ENCODE measurements around the gene TMEM200A. TPM values are rescaled to one million over a fixed set of nuclear protein-coding genes. Genes with fewer than 3 reads are reported as not detected.
"Not testable (repeated sequence)": the region's sequence is repeated elsewhere in the genome, so short reads cannot be mapped to it uniquely, and the experiment has no call there.

The TMEM200A gene
- total and polyA plus RNA-seq, 4 experiments from 2014 or later = 1.1 to 4.8 (median 1.9) TPM

DNA sequence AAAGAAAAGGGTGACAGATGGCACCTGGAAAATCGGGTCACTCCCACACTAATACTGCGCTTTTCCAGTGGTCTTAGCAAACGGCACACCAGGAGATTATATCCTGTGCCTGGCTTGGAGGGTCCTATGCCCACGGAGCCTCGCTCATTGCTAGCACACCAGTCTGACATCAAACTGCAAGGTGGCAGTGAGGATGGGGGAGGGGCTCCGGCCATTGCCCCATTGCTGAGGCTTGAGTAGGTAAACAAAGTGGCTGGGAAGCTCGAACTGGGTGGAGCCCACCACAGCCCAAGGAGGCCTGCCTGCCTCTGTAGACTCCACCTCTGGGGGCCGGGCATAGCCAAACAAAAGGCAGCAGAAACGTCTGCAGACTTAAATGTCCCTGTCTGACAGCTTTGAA, 19.5 kb upstream of the TMEM200A start:
- H3K27ac Mint-ChIP-seq; H3K4me1 ChIP-seq (ENCODE audit: insufficient read depth, low read length); H3K4me3 Mint-ChIP-seq; H3K4me1 Mint-ChIP-seq; POLR2A ChIA-PET (ENCODE audit: partially characterized antibody); DNase-seq; intact Hi-C loops (cut with micrococcal nuclease); H3K27ac ChIP-seq (ENCODE audit: low read depth, low read length); H3K27me3 ChIP-seq (ENCODE audit: insufficient read depth, low read length); H3K36me3 Mint-ChIP-seq; H3K36me3 ChIP-seq (ENCODE audit: insufficient read depth, low read length); H3K27me3 Mint-ChIP-seq; CTCF ChIA-PET (ENCODE audit: partially characterized antibody); H3K4me3 ChIP-seq (ENCODE audit: low read length in 2 of 2); H3K9me3 ChIP-seq (ENCODE audit: control insufficient read depth in 1 of 2, low read length in 2 of 2): not testable (repeated sequence)
- H3K9me3 Mint-ChIP-seq = peaks cover 0 to 12% (median 0%) of the 10 kb centered on the region in 8 donors

DNA sequence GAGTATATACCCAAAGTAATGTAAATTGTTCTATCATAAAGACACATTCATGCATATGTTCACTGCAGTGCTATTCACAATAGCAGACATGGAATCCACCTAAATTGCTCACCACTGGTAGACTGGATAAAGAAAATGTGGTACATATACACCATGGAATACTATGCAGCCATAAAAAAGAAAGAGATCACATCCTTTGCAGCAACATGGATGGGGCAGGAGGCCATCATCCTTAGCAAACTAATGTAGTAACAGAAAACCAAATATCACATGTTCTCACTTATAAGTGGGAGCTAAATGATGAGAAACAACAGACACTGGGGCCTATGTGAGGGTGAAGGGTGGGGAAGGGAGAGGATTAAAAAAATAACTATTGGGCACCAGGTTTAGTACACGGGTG, 11.5 kb upstream of the TMEM200A start:
- intact Hi-C loops (cut with micrococcal nuclease) = no loop called here
- Histone ChIP-seq H3K27me3 (ENCODE audit: insufficient read depth, low read length) (no peaks in the 10 kb centered on the region), H3K4me3 (ENCODE audit: low read length in 2 of 2) (no peak overlapping the region), H3K4me1 (ENCODE audit: insufficient read depth, low read length) (no peaks in the 10 kb centered on the region), H3K9me3 (ENCODE audit: control insufficient read depth in 1 of 2, low read length in 2 of 2) (no peaks in the 10 kb centered on the region), H3K36me3 (ENCODE audit: insufficient read depth, low read length) (no peaks in the 10 kb centered on the region), H3K27ac (ENCODE audit: low read depth, low read length) (no peak overlapping the region)
- Mint-ChIP-seq H3K4me3 (no peak overlapping the region), H3K27me3 (no peaks in the 10 kb centered on the region), H3K9me3 (peaks cover 0 to 6% (median 0%) of the 10 kb centered on the region in 8 donors), H3K36me3 (peaks cover 0 to 1% of the 10 kb centered on the region in 2 donors), H3K4me1 (peaks cover 0 to 2% (median 0%) of the 10 kb centered on the region in 4 donors), H3K27ac (no peak overlapping the region)
- POLR2A ChIA-PET (ENCODE audit: partially characterized antibody) = no interaction called here
- CTCF ChIA-PET (ENCODE audit: partially characterized antibody) = no interaction called here
- no peak for DNase-seq

DNA sequence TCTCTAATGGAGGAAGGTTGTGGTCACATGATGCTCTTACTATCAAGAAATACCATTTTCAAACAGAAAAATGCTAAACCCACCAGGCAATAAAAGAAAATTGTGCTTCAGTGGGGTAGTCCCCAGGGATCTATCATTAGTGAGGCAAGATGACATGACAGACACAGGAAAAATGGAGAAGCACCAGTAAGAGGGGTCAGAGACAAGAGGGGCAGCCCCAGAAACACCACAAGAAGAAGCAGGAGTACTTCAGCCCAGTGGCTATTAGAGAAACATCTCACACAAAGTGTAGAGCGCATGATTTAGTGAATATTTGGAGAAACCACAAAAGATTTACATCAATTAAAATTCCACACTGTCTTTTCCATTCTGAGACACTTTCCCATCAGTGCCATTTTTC, 10.2 kb upstream of the TMEM200A start:
- ChIA-PET CTCF (ENCODE audit: partially characterized antibody) (no interaction called here), POLR2A (ENCODE audit: partially characterized antibody) (no interaction called here)
- no peak for DNase-seq
- H3K4me1 Mint-ChIP-seq = peaks cover 0 to 2% (median 0%) of the 10 kb centered on the region in 4 donors
- intact Hi-C loops (cut with micrococcal nuclease) = no loop called here
- no peaks in the 10 kb centered on the region for H3K36me3 ChIP-seq (ENCODE audit: insufficient read depth, low read length)
- no peak overlapping the region for H3K27ac Mint-ChIP-seq
- no peaks in the 10 kb centered on the region for H3K27me3 Mint-ChIP-seq
- no peak overlapping the region for H3K4me3 ChIP-seq (ENCODE audit: low read length in 2 of 2)
- peaks cover 0 to 1% of the 10 kb centered on the region in 2 donors for H3K36me3 Mint-ChIP-seq
- H3K9me3 ChIP-seq (ENCODE audit: control insufficient read depth in 1 of 2, low read length in 2 of 2) = no peaks in the 10 kb centered on the region
- no peaks in the 10 kb centered on the region for H3K27me3 ChIP-seq (ENCODE audit: insufficient read depth, low read length)
- no peak overlapping the region for H3K4me3 Mint-ChIP-seq
- peaks cover 0 to 9% (median 6%) of the 10 kb centered on the region in 8 donors for H3K9me3 Mint-ChIP-seq
- no peak overlapping the region for H3K27ac ChIP-seq (ENCODE audit: low read depth, low read length)
- H3K4me1 ChIP-seq (ENCODE audit: insufficient read depth, low read length) = no peaks in the 10 kb centered on the region

DNA sequence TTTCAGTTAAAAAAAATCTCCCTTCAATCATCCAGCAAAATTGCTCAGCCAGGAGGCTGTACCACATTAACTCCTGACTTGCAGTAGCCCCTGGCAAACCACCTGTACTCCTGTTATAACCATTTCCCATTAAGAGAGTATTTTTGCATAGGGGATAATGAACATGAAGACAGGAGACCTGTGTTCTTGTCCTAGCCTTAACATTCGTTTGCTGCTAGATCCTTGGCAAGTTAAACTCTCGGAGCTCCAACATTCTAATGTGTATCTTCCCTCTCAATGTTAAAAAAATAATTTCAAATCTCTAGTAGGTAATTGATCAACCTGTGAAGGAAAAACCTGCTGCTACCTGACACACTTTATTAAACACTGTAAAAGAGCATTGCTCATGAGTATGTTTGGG, 8.4 kb upstream of the TMEM200A start:
- Histone ChIP-seq H3K4me1 (ENCODE audit: insufficient read depth, low read length) (no peaks in the 10 kb centered on the region), H3K27ac (ENCODE audit: low read depth, low read length) (no peak overlapping the region), H3K9me3 (ENCODE audit: control insufficient read depth in 1 of 2, low read length in 2 of 2) (no peaks in the 10 kb centered on the region), H3K36me3 (ENCODE audit: insufficient read depth, low read length) (no peaks in the 10 kb centered on the region), H3K4me3 (ENCODE audit: low read length in 2 of 2) (no peak overlapping the region), H3K27me3 (ENCODE audit: insufficient read depth, low read length) (no peaks in the 10 kb centered on the region)
- ChIA-PET CTCF (ENCODE audit: partially characterized antibody) (no interaction called here), POLR2A (ENCODE audit: partially characterized antibody) (no interaction called here)
- H3K27me3 Mint-ChIP-seq = no peaks in the 10 kb centered on the region
- no peak overlapping the region for H3K4me3 Mint-ChIP-seq
- peaks cover 0 to 2% (median 0%) of the 10 kb centered on the region in 4 donors for H3K4me1 Mint-ChIP-seq
- intact Hi-C loops (cut with micrococcal nuclease) = no loop called here
- peaks cover 0 to 1% of the 10 kb centered on the region in 2 donors for H3K36me3 Mint-ChIP-seq
- no peak overlapping the region for H3K27ac Mint-ChIP-seq
- no peak for DNase-seq
- peaks cover 0 to 14% (median 8%) of the 10 kb centered on the region in 8 donors for H3K9me3 Mint-ChIP-seq

DNA sequence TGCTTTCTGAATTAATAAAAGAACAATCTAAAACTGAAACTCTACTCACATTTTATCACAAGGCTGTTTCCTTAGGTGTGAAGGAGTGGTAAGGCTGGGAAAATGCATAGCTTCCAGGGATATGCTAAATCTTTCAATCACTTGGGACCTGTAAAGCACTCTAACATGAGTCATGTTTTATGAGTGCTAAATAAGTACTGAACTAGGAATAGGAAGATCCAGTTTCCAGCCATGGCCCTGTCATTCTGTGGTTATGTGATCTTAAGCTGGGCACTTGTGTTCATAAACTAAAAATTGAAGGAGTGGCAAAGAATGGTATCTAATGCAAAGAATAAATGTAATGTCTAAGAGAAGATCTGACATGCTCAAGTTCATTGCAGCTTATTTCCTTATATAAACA, 6.1 kb upstream of the TMEM200A start:
- intact Hi-C loops (cut with micrococcal nuclease) = no loop called here
- Histone ChIP-seq H3K27ac (ENCODE audit: low read depth, low read length) (no peak overlapping the region), H3K4me3 (ENCODE audit: low read length in 2 of 2) (no peak overlapping the region), H3K27me3 (ENCODE audit: insufficient read depth, low read length) (no peaks in the 10 kb centered on the region), H3K4me1 (ENCODE audit: insufficient read depth, low read length) (peaks cover 5% of the 10 kb centered on the region), H3K9me3 (ENCODE audit: control insufficient read depth in 1 of 2, low read length in 2 of 2) (no peaks in the 10 kb centered on the region), H3K36me3 (ENCODE audit: insufficient read depth, low read length) (no peaks in the 10 kb centered on the region)
- POLR2A ChIA-PET (ENCODE audit: partially characterized antibody) = interaction anchor here (0.7 kb wide), 1 partner anchor 19 kb away, joined by 3 read pairs; no protein-coding TSS in a partner anchor
- H3K4me1 Mint-ChIP-seq = peaks cover 5 to 7% (median 6%) of the 10 kb centered on the region in 4 donors
- CTCF ChIA-PET (ENCODE audit: partially characterized antibody) = no interaction called here
- H3K4me3 Mint-ChIP-seq = no peak overlapping the region
- no peaks in the 10 kb centered on the region for H3K36me3 Mint-ChIP-seq
- H3K27ac Mint-ChIP-seq = no peak overlapping the region
- no peaks in the 10 kb centered on the region for H3K27me3 Mint-ChIP-seq
- H3K9me3 Mint-ChIP-seq = peaks cover 0 to 14% (median 8%) of the 10 kb centered on the region in 8 donors
- DNase-seq = no peak

DNA sequence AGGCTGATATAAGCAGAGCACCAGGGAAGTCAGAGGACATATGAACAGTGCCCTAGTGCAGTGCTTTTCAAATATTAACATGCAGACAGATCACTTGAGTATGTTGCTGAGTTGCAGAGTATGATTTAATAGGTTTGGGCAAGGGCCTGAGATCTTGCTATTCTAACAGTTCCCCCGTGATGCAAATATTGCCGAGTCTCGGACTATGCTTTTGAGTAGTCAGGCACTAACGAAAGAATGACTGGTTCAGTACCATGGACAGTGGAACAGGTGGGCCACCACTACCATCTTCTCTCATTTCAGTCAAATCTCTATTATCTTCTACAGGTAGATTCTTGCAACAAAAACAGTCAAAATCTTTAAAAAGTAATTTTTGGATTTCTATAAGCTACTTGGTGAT, 3.7 kb upstream of the TMEM200A start:
- CTCF ChIA-PET (ENCODE audit: partially characterized antibody) = interaction anchor here (1.6 kb wide), 1 partner anchor 336 kb away, joined by 4 read pairs; no protein-coding TSS in a partner anchor
- peak in 4 of 5 donors; percentile 13 to 26 (median 16) for DNase-seq

DNA sequence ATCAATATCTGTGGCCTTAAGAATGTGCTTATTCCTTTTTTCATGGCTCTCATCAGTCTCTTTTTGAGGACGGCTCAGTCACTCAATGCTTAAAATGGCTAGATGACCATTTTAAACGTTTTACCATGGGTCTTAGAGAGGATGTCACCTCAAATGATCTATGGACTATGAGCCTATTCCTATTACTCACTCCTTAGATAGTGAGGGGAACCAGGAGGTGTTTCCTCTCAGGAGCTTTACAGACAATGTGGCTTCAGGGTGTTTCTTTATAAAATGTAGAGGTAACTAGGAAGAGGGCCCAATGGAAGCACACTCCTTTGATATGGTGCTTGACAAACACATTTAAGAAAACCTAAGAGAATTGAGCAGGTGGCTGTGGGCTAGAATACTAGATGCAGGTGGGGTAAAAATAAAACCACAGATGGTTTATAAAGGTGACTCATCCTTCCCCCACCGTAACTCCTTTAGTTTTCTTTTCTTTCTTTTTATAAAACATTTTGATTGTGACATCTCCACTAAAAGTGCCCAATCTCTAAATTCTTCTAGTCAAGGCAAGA, 1.5 kb upstream of the TMEM200A start:
- peak overlapping the region; percentile 59 to 94 (median 84) for H3K4me3 Mint-ChIP-seq
- peaks cover 0 to 14% (median 8%) of the 10 kb centered on the region in 8 donors for H3K9me3 Mint-ChIP-seq
- H3K4me1 Mint-ChIP-seq = peaks cover 18 to 33% (median 29%) of the 10 kb centered on the region in 4 donors
- Histone ChIP-seq H3K27ac (ENCODE audit: low read depth, low read length) (no peak overlapping the region), H3K27me3 (ENCODE audit: insufficient read depth, low read length) (no peaks in the 10 kb centered on the region), H3K4me1 (ENCODE audit: insufficient read depth, low read length) (peaks cover 32% of the 10 kb centered on the region), H3K4me3 (ENCODE audit: low read length in 2 of 2) (no peak overlapping the region), H3K9me3 (ENCODE audit: control insufficient read depth in 1 of 2, low read length in 2 of 2) (no peaks in the 10 kb centered on the region), H3K36me3 (ENCODE audit: insufficient read depth, low read length) (no peaks in the 10 kb centered on the region)
- peak overlapping the region in 4 of 7 donors; percentile 13 to 92 (median 48) for H3K27ac Mint-ChIP-seq
- CTCF ChIA-PET (ENCODE audit: partially characterized antibody) = interaction anchor here (1.0 to 6.7 kb wide), 2 partner anchors 18 to 22 kb away, joined by 3 to 84 read pairs; no protein-coding TSS in a partner anchor
- no peaks in the 10 kb centered on the region for H3K27me3 Mint-ChIP-seq
- peak in 2 of 5 donors; percentile 16 to 17 for DNase-seq
- peaks cover 0 to 4% of the 10 kb centered on the region in 2 donors for H3K36me3 Mint-ChIP-seq
- intact Hi-C loops (cut with micrococcal nuclease) = no loop called here
- POLR2A ChIA-PET (ENCODE audit: partially characterized antibody) = interaction anchor here (0.6 kb wide), 1 partner anchor 359 kb away, joined by 4 read pairs; no protein-coding TSS in a partner anchor

More for the DNA sequence above, 3.7 kb upstream of the TMEM200A start:
- Mint-ChIP-seq H3K4me3 (no peak overlapping the region), H3K27ac (peak overlapping the region in 1 of 7 donors; percentile 42), H3K36me3 (peaks cover 0 to 4% of the 10 kb centered on the region in 2 donors), H3K4me1 (peaks cover 11 to 19% (median 16%) of the 10 kb centered on the region in 4 donors), H3K9me3 (peaks cover 0 to 14% (median 8%) of the 10 kb centered on the region in 8 donors), H3K27me3 (no peaks in the 10 kb centered on the region)
- Histone ChIP-seq H3K36me3 (ENCODE audit: insufficient read depth, low read length) (no peaks in the 10 kb centered on the region), H3K4me3 (ENCODE audit: low read length in 2 of 2) (no peak overlapping the region), H3K9me3 (ENCODE audit: control insufficient read depth in 1 of 2, low read length in 2 of 2) (no peaks in the 10 kb centered on the region), H3K27me3 (ENCODE audit: insufficient read depth, low read length) (no peaks in the 10 kb centered on the region), H3K27ac (ENCODE audit: low read depth, low read length) (no peak overlapping the region), H3K4me1 (ENCODE audit: insufficient read depth, low read length) (peaks cover 18% of the 10 kb centered on the region)
- intact Hi-C loops (cut with micrococcal nuclease) = no loop called here
- POLR2A ChIA-PET (ENCODE audit: partially characterized antibody) = no interaction called here

Measured in CD4-positive, alpha-beta memory T cell (primary cell).